K562 treated with DMSO at 1 percent for 4 hours (cell line): ENCODE data around the gene CLDN14. TPM values are rescaled to one million over a fixed set of nuclear protein-coding genes. Genes with fewer than 3 reads are reported as not detected.

Source experiments
- total RNA-seq: library from RNA; unstranded; fragments of 300-600 nt; gene quantifications from 2 replicates; pipeline ENCODE4 v1.2.3, GENCODE V29; 2022; ENCODE audit not compliant: insufficient read depth

Gene CLDN14, protein sequence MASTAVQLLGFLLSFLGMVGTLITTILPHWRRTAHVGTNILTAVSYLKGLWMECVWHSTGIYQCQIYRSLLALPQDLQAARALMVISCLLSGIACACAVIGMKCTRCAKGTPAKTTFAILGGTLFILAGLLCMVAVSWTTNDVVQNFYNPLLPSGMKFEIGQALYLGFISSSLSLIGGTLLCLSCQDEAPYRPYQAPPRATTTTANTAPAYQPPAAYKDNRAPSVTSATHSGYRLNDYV
- not detected in 2 replicates for total RNA-seq

DNA sequence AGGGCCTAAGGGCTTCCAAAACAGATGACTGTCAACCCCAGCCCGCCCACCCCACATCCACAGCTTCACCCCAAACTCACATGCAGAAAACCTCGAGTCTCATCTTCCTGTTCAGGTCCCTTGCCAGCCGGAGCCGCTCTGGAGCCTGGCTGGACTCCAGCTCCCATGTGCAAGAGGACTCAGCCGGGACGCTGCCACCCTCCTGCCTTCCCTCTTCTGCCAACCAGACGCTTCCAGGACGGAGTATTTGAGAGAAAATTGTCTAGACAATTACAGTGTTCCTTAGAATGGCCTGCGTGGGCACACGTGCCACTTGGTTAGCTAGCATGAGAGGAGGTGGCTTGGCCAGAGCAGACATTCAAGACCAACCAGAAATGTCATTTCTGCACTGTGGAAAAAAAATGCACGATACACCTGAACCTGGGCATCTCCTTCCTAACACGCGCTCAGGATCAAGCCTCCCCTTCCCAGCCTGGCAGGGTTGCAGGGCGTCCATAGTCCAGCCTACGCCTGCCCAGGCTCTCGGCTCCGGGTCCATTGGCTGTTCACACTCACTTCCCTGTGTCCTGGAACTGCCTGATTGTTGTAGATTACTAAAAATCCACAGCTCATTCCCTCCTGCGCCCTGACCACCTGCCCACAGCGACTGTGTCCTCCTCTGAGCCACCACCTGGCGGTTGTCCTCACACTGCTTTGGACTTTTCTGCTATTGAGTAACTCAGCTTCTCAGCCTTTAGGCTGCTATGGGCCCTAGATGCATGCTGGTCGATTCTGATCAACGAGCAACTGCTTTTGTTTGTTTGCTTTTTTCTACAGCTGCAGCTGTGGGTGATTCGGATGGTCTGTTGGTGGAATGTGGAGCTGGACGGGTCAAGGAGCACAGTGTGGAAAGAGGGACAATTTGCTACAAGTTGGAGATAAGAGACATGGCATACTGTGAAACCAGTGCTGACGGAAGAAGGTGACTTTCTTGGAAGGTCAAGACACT, at the start of gene CLDN14:
Gene CLDN14, minus strand, starts transcription at position 708 of the 988 bp plus-strand sequence. CDS start 18,427 bp downstream, outside the sequence.

Other genes with a start within 250 kb of the CLDN14 start
- gene MORC3, start 159.9 kb downstream of the CLDN14 start, total RNA-seq = 21.0 and 25.3 TPM in 2 replicates
- 12.7 and 13.7 TPM in 2 replicates for gene CHAF1B, start 94.7 kb downstream of the CLDN14 start, total RNA-seq
- 0.24 and 0.35 TPM in 2 replicates for gene SIM2, start 219.0 kb upstream of the CLDN14 start, total RNA-seq